H1 (cell line): ENCODE measurements around the gene FARP2.

ENCODE experiments used
- CTCF ChIP-seq, 3 experiments: IDR thresholded peaks; 1 replicate in 2 of 3; 2 replicates in 1 of 3; pipeline versions ENCODE4 v1.5.1 to v1.6.1; 2011; ENCODE audit warnings: low read length in 3 of 3, mild to moderate bottlenecking in 3 of 3, inconsistent platforms in 2 of 3, low read depth in 1 of 3, moderate library complexity in 1 of 3; ENCODE audit not compliant: insufficient read depth in 1 of 3; ENCODE audit errors: control extremely low read depth in 1 of 3
- EP300 ChIP-seq, 2 experiments: IDR thresholded peaks; 1 replicate in 1 of 2; 2 replicates in 1 of 2; pipeline ENCODE4 v1.6.1; 2011 to 2012; ENCODE audit warnings: low read depth in 2 of 2, low read length in 2 of 2, mild to moderate bottlenecking in 2 of 2, borderline replicate concordance in 1 of 2, inconsistent platforms in 1 of 2, moderate library complexity in 1 of 2
- EZH2 ChIP-seq: fragments of 200-600 bp; sonication (generic); IDR thresholded peaks from 2 replicates; pipeline ENCODE4 v1.7.1; 2012; ENCODE audit warnings: low read depth, mild to moderate bottlenecking, moderate library complexity, low read length, inconsistent platforms; ENCODE audit not compliant: severe bottlenecking
- GTF2F1 ChIP-seq: IDR thresholded peaks from 2 replicates; pipeline ENCODE4 v1.6.1; 2012; ENCODE audit warnings: low read depth, low read length, improper control_type of control experiment, borderline replicate concordance
- POLR2AphosphoS5 ChIP-seq: IDR thresholded peaks from 2 replicates; pipeline ENCODE4 v1.6.1; 2011; ENCODE audit warnings: low read depth, low read length
- RFX5 ChIP-seq: IDR thresholded peaks from 2 replicates; pipeline ENCODE4 v1.6.1; 2011; ENCODE audit warnings: low read depth, low read length, improper control_type of control experiment, borderline replicate concordance
- RXRA ChIP-seq: IDR thresholded peaks from 2 replicates; pipeline ENCODE4 v1.6.1; 2011; ENCODE audit warnings: low read depth, mild to moderate bottlenecking, low read length, moderate library complexity; ENCODE audit not compliant: insufficient read depth

GRCh38 chr2:241373446-241373845 is 17.4 kb downstream of the FARP2 start:
- TF ChIP-seq EZH2 (no peak), POLR2AphosphoS5 (no peak), GTF2F1 (no peak), RXRA (no peak), EP300 (IDR thresholded peaks at IDR 0.05; ENCODE audit: borderline replicate concordance in 1 of 2, low read depth in 2 of 2, low read length in 2 of 2) (no peak), CTCF (IDR thresholded peaks at IDR 0.05; ENCODE audit: control extremely low read depth in 1 of 3, insufficient read depth in 1 of 3, low read depth in 1 of 3, low read length in 3 of 3) (no peak), RFX5 (no peak)
